Measurements from ENCODE around the gene TBC1D22B. TPM values are rescaled to one million over a fixed set of nuclear protein-coding genes. Genes with fewer than 3 reads are reported as not detected.
"Not testable (repeated sequence)": the region's sequence is repeated elsewhere in the genome, so short reads cannot be mapped to it uniquely, and the experiment has no call there.

Gene TBC1D22B
- total RNA-seq, 2 donors from 2014 or later = 7.7 to 11.6 TPM

GRCh38 chr6:37321101-37321500 lies 63.5 kb downstream of the TBC1D22B start:
- peaks cover 22% of the 10 kb centered on the region for H3K36me3 ChIP-seq
- ATAC-seq (ENCODE audit: insufficient number of reproducible peaks, low FRiP score, low read depth) = no peak
- no peaks in the 10 kb centered on the region for H3K9me3 ChIP-seq
- TF ChIP-seq, protein P1, sequence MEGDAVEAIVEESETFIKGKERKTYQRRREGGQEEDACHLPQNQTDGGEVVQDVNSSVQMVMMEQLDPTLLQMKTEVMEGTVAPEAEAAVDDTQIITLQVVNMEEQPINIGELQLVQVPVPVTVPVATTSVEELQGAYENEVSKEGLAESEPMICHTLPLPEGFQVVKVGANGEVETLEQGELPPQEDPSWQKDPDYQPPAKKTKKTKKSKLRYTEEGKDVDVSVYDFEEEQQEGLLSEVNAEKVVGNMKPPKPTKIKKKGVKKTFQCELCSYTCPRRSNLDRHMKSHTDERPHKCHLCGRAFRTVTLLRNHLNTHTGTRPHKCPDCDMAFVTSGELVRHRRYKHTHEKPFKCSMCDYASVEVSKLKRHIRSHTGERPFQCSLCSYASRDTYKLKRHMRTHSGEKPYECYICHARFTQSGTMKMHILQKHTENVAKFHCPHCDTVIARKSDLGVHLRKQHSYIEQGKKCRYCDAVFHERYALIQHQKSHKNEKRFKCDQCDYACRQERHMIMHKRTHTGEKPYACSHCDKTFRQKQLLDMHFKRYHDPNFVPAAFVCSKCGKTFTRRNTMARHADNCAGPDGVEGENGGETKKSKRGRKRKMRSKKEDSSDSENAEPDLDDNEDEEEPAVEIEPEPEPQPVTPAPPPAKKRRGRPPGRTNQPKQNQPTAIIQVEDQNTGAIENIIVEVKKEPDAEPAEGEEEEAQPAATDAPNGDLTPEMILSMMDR (IDR thresholded peaks at IDR 0.05) = no peak
- peaks cover 0 to 24% of the 10 kb centered on the region in 2 donors for H3K4me1 ChIP-seq (ENCODE audit: control insufficient read depth in 1 of 2, low read depth in 2 of 2)
- no peak overlapping the region for H3K4me3 ChIP-seq
- no peaks in the 10 kb centered on the region for H3K27me3 ChIP-seq (replicated peaks; ENCODE audit: insufficient read depth)
- no peak for DNase-seq (ENCODE audit: low spot score)
- no peak overlapping the region for H3K27ac ChIP-seq

DNA sequence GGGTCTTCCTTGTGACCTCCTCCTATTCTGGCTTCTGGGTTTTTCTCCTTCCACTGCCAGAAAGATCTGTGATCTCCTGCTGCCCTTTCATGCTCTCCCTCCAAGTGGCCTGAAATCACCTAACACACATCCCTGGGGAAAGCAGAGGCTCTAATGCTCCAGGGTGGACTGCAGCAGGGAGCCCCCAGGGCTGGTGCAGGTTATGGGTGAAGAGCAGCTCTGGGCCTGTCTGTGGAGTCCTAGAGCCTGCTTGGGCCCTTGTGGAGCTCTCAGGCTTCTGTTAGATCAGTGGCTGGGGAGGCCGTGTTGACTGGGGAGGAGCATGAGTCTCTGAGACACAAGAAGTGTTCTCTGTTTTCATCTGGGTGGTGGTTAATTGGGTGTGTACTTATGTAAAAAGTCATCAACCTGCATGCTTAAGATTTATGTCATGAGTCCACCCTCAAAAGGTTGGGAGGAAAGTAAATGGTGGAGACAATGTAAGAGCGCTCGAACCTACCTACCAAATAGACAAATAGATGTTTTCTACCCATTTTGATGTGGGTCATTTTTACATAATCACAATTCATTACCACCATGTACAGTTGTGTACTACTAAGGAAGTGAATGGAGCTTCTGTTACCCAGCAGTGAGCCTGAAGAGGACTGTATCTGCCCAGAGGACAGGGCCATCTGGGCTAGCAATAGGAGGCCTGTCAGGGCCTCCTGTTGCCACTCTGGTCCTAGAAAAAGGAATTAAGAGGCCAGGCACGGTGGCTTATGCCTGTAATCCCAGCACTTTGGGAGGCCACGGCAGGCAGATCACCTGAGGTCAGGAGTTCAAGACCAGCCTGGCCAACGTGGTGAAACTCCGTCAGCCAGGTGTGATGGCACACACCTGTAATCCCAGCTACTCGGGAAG lies 64.2 kb downstream of the TBC1D22B start:
- ATAC-seq (ENCODE audit: insufficient number of reproducible peaks, low FRiP score, low read depth) (no peak), DNase-seq (ENCODE audit: low spot score) (no peak)
- H3K9me3 ChIP-seq = no peaks in the 10 kb centered on the region
- H3K4me1 ChIP-seq (ENCODE audit: control insufficient read depth in 1 of 2, low read depth in 2 of 2) = peaks cover 0 to 24% of the 10 kb centered on the region in 2 donors
- TF ChIP-seq, protein P1 (IDR thresholded peaks at IDR 0.05) = no peak
- no peak overlapping the region for H3K4me3 ChIP-seq
- H3K27me3 ChIP-seq (replicated peaks; ENCODE audit: insufficient read depth) = no peaks in the 10 kb centered on the region
- no peak overlapping the region for H3K27ac ChIP-seq
- peaks cover 16% of the 10 kb centered on the region for H3K36me3 ChIP-seq

DNA sequence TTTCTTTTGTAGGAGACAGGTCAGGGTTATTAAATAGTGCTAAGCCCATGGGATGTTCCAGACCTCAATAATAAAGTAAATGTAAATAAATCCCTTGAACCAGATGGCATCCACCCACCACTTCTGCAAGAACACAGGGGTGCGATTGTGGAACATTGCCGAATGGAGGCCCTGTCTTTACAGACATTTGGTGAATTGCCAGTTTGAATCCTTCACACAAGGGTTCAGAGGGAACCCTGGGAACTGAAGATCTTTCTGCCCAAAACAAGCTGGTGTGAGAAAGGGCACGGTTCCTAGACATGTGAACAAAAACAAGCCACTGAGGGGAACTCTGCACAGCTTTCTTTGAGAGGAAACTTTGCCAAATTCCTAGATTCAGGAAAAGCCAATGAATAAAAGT lies 66.0 kb downstream of the TBC1D22B start:
- no peak overlapping the region for H3K4me3 ChIP-seq
- no peak for ATAC-seq (ENCODE audit: insufficient number of reproducible peaks, low FRiP score, low read depth)
- H3K4me1 ChIP-seq (ENCODE audit: control insufficient read depth in 1 of 2, low read depth in 2 of 2) = peaks cover 0 to 24% of the 10 kb centered on the region in 2 donors
- TF ChIP-seq, protein P1 (IDR thresholded peaks at IDR 0.05) = no peak
- peak overlapping the region; percentile 29 to 42 for H3K27ac ChIP-seq
- no peaks in the 10 kb centered on the region for H3K9me3 ChIP-seq
- no peaks in the 10 kb centered on the region for H3K36me3 ChIP-seq
- H3K27me3 ChIP-seq (replicated peaks; ENCODE audit: insufficient read depth) = no peaks in the 10 kb centered on the region
- no peak for DNase-seq (ENCODE audit: low spot score)

DNA sequence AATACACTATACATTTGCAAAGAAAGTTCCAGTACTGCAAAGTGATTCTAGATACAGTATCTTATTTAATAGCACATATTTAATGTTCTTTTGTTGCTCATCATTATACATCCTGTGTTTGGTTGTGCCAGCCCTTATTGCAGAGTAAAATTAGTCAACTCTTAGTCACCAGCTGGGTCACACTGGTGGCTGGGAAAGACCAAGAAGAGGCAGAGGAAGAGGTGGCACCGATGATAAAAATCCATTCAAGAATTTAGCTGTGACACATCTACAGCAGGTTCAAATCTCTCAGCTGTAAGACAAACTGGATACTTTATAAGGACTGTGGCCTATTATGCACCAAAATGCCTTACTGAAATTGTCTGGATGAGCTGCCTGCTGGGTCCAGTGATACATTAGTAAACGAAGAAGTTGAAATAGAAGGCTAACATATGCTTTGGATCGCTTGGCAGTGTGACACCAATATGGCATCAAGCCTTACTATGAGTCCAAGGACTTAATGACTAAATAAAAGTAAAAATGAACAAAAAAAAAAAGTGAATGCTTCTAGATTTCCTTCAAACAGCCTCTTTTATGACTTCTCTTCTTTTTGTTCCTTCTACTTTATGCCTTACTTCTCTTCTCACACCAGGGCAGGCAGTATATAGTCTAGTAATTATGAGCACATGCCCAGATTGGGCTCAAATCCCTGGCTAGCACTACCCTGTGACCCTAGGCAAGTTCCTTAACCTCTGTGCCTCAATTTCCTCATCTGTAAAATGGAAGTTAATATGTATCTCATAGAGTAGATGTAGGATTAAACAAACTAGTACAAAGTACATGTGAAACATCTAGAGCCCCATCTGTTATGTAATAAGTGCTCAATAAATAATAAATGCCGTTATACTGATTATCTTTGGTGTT lies 66.8 kb downstream of the TBC1D22B start:
- TF ChIP-seq, protein P1 (IDR thresholded peaks at IDR 0.05) = no peak
- Histone ChIP-seq H3K9me3 (no peaks in the 10 kb centered on the region), H3K36me3 (no peaks in the 10 kb centered on the region), H3K4me3 (no peak overlapping the region), H3K27ac (peak overlapping the region; percentile 29 to 42), H3K4me1 (ENCODE audit: control insufficient read depth in 1 of 2, low read depth in 2 of 2) (peaks cover 0 to 24% of the 10 kb centered on the region in 2 donors), H3K27me3 (replicated peaks; ENCODE audit: insufficient read depth) (no peaks in the 10 kb centered on the region)
- DNase-seq (ENCODE audit: low spot score) = no peak
- no peak for ATAC-seq (ENCODE audit: insufficient number of reproducible peaks, low FRiP score, low read depth)

DNA sequence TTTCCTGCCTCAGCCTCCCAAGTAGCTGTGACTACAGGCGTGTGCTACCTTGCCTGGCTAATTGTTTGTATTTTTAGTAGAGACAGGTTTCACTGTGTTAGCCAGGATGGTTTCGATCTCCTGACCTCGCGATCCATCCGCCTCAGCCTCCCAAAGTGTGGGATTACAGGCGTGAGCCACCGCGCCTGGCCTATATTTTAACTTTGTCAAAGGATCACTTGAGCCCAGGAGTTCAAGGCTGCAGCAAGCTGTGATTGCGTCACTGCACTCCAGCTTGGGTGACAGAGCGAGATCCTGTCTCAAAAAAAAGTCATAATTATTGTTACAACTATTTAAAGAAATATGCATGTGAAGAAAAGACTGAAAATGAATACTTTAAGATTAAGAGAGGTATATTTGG lies 72.8 kb downstream of the TBC1D22B start:
- not testable (repeated sequence) for H3K9me3 ChIP-seq; H3K27me3 ChIP-seq (replicated peaks; ENCODE audit: insufficient read depth); ATAC-seq (ENCODE audit: insufficient number of reproducible peaks, low FRiP score, low read depth); H3K4me1 ChIP-seq (ENCODE audit: control insufficient read depth in 1 of 2, low read depth in 2 of 2); DNase-seq (ENCODE audit: low spot score); H3K27ac ChIP-seq; H3K4me3 ChIP-seq
- peaks cover 24% of the 10 kb centered on the region for H3K36me3 ChIP-seq

All from thoracic aorta (tissue), 2 donors.